H1 (cell line): ENCODE data around the gene WDR48. TPM values are rescaled to one million over a fixed set of nuclear protein-coding genes. Genes with fewer than 3 reads are reported as not detected.

ENCODE experiments used
- CTCF ChIA-PET: fragments of 300-600 bp; sonication (Branson Sonifier 250); formaldehyde crosslinking; loops from one replicate; lab custom pipeline; 2021; ENCODE audit not compliant: partially characterized antibody; lab: Charles Lee
- POLR2A ChIA-PET: fragments of 300-600 bp; sonication (Branson Sonifier 250); formaldehyde crosslinking; loops from one replicate; lab custom pipeline; 2021; ENCODE audit warnings: inconsistent platforms; ENCODE audit not compliant: partially characterized antibody; lab: Charles Lee
- DNase-seq, 2 experiments: peaks; one replicate each; pipeline versions ENCODE4 v3.0.0 to v3.0.0-alpha.2; 2010 to 2022; ENCODE audit warnings: low spot score in 2 of 2, low read depth in 1 of 2, mixed read lengths in 1 of 2
- FAIRE-seq: peaks from 2 replicates; lab custom pipeline; 2011; peaks lifted over from hg19 to GRCh38; lab: Jason Lieb, UNC
- H2AFZ ChIP-seq: 2 replicates; pipeline ENCODE4 v1.8.1; 2012; ENCODE audit warnings: low read length, inconsistent platforms
- H2AK5ac ChIP-seq: 2 replicates; pipeline ENCODE4 v1.6.1; 2013; ENCODE audit warnings: low read depth, low read length
- H2BK120ac ChIP-seq: replicated peaks from 2 replicates; pipeline ENCODE3; 2013; ENCODE audit warnings: low read depth, low read length, inconsistent platforms
- H2BK12ac ChIP-seq: 2 replicates; pipeline ENCODE4 v1.6.1; 2013; ENCODE audit warnings: low read depth, low read length
- H2BK15ac ChIP-seq: 2 replicates; pipeline ENCODE4 v1.6.1; 2013; ENCODE audit warnings: low read length
- H2BK20ac ChIP-seq: 2 replicates; pipeline ENCODE4 v1.6.1; 2013; ENCODE audit warnings: low read length
- H2BK5ac ChIP-seq: 2 replicates; pipeline ENCODE4 v1.6.1; 2013; ENCODE audit warnings: low read depth, low read length
- H3K14ac ChIP-seq: 2 replicates; pipeline ENCODE4 v1.6.1; 2013; ENCODE audit warnings: inconsistent platforms; ENCODE audit not compliant: insufficient read length
- H3K18ac ChIP-seq: 2 replicates; pipeline ENCODE4 v1.6.1; 2013; ENCODE audit warnings: low read length; ENCODE audit errors: extremely low read depth
- H3K23ac ChIP-seq: 2 replicates; pipeline ENCODE4 v1.6.1; 2013; ENCODE audit warnings: inconsistent platforms; ENCODE audit not compliant: insufficient read length
- H3K23me2 ChIP-seq: 2 replicates; pipeline ENCODE4 v1.6.1; 2013; ENCODE audit warnings: low read depth, low read length
- H3K27ac ChIP-seq: 2 replicates; pipeline ENCODE4 v1.6.1; 2011; ENCODE audit warnings: low read depth, low read length, inconsistent platforms
- H3K27me3 ChIP-seq, 4 experiments: replicated peaks in 1 of 4; 1 replicate in 1 of 4; 2 replicates in 3 of 4; pipeline versions ENCODE4 v1.6.1 to v1.8.1; 2011 to 2013; ENCODE audit warnings: low read length in 3 of 4, mild to moderate bottlenecking in 3 of 4, inconsistent platforms in 2 of 4, mixed read lengths in 2 of 4, moderate library complexity in 1 of 4; ENCODE audit not compliant: control insufficient read depth in 3 of 4, insufficient read depth in 3 of 4; ENCODE audit errors: extremely low read depth in 1 of 4
- H3K36me3 ChIP-seq, 4 experiments: 2 replicates each; pipeline versions ENCODE4 v1.6.1 to v1.8.1; 2011 to 2013; ENCODE audit warnings: mild to moderate bottlenecking in 4 of 4, low read length in 3 of 4, moderate library complexity in 2 of 4, control low read depth in 1 of 4, inconsistent platforms in 1 of 4; ENCODE audit not compliant: insufficient read depth in 4 of 4, control insufficient read depth in 2 of 4
- H3K4ac ChIP-seq: replicated peaks from 2 replicates; pipeline ENCODE3; 2013; ENCODE audit warnings: low read length, low read depth, mixed read lengths, inconsistent platforms; ENCODE audit not compliant: insufficient read length
- H3K4me1 ChIP-seq, 4 experiments: replicated peaks in 1 of 4; 1 replicate in 1 of 4; 2 replicates in 3 of 4; pipeline versions ENCODE4 v1.6.1 to v1.8.1; 2011 to 2013; ENCODE audit warnings: low read length in 3 of 4, inconsistent platforms in 2 of 4, mixed read lengths in 1 of 4; ENCODE audit not compliant: insufficient read depth in 4 of 4, control insufficient read depth in 3 of 4
- H3K4me2 ChIP-seq, 2 experiments: 2 replicates each; pipeline versions ENCODE4 v1.6.1 to v1.8.1; 2011 to 2013; ENCODE audit warnings: low read depth in 2 of 2, low read length in 2 of 2, control low read depth in 1 of 2, inconsistent platforms in 1 of 2, mild to moderate bottlenecking in 1 of 2; ENCODE audit not compliant: insufficient read depth in 1 of 2
- H3K4me3 ChIP-seq, 4 experiments: fragments of 200-600, 300-600 bp in 1 of 4; sonication (generic), shearing (Covaris generic), sonication (Bioruptor Twin) in 1 of 4; 2 replicates each; pipeline versions ENCODE4 v1.5.1 to v1.8.1; 2011 to 2016; ENCODE audit warnings: low read length in 4 of 4, low read depth in 3 of 4, control low read depth in 2 of 4, inconsistent platforms in 2 of 4, mild to moderate bottlenecking in 2 of 4, mixed read lengths in 1 of 4, moderate library complexity in 1 of 4; ENCODE audit not compliant: insufficient read depth in 2 of 4; ENCODE audit errors: extremely low read depth in 1 of 4
- H3K56ac ChIP-seq: replicated peaks from 2 replicates; pipeline ENCODE3; 2013; ENCODE audit warnings: low read depth, mild to moderate bottlenecking, mixed read lengths, low read length, inconsistent platforms; ENCODE audit not compliant: insufficient read length
- H3K79me1 ChIP-seq: 2 replicates; pipeline ENCODE4 v1.6.1; 2013; ENCODE audit warnings: low read depth, low read length, control low read depth
- H3K79me2 ChIP-seq, 2 experiments: 2 replicates each; pipeline versions ENCODE4 v1.6.1 to v1.8.1; 2012 to 2013; ENCODE audit warnings: low read length in 2 of 2, mild to moderate bottlenecking in 2 of 2, inconsistent platforms in 1 of 2; ENCODE audit not compliant: insufficient read depth in 2 of 2, control insufficient read depth in 1 of 2
- H3K9ac ChIP-seq, 4 experiments: replicated peaks in 1 of 4; 1 replicate in 1 of 4; 2 replicates in 3 of 4; pipeline versions ENCODE4 v1.6.1 to v1.8.1; 2011 to 2013; ENCODE audit warnings: low read depth in 3 of 4, low read length in 3 of 4, control low read depth in 2 of 4, mild to moderate bottlenecking in 2 of 4, moderate library complexity in 2 of 4, inconsistent platforms in 1 of 4; ENCODE audit errors: extremely low read depth in 1 of 4
- H3K9me3 ChIP-seq, 2 experiments: 2 replicates each; pipeline versions ENCODE4 v1.6.1 to v1.8.1; 2012 to 2013; ENCODE audit warnings: mild to moderate bottlenecking in 2 of 2, moderate library complexity in 2 of 2, control low read depth in 1 of 2, inconsistent platforms in 1 of 2, low read depth in 1 of 2, low read length in 1 of 2, mixed read lengths in 1 of 2; ENCODE audit not compliant: insufficient read depth in 2 of 2
- H4K20me1 ChIP-seq, 2 experiments: replicated peaks in 1 of 2; 2 replicates each; pipeline versions ENCODE3 to v1.8.1; 2011 to 2013; ENCODE audit warnings: inconsistent platforms in 2 of 2, low read length in 2 of 2, mild to moderate bottlenecking in 1 of 2; ENCODE audit not compliant: insufficient read depth in 2 of 2, control insufficient read depth in 1 of 2
- H4K5ac ChIP-seq: 2 replicates; pipeline ENCODE4 v1.6.1; 2013; ENCODE audit warnings: low read length, low read depth, mixed read lengths, inconsistent platforms; ENCODE audit not compliant: insufficient read length
- H4K8ac ChIP-seq: 2 replicates; pipeline ENCODE4 v1.8.0; 2013; ENCODE audit warnings: mild to moderate bottlenecking, moderate library complexity, low read length, inconsistent platforms; ENCODE audit not compliant: insufficient read depth; ENCODE audit errors: extremely low read depth
- H4K91ac ChIP-seq: replicated peaks from 2 replicates; pipeline ENCODE3; 2013; ENCODE audit warnings: low read length, mixed read lengths, inconsistent platforms; ENCODE audit not compliant: insufficient read length
- BACH1 ChIP-seq: IDR thresholded peaks from 2 replicates; pipeline ENCODE4 v1.6.1; 2012; ENCODE audit warnings: low read length, improper control_type of control experiment
- CEBPB ChIP-seq: IDR thresholded peaks from 2 replicates; pipeline ENCODE4 v1.6.1; 2012; ENCODE audit warnings: low read depth, low read length
- CHD1 ChIP-seq: IDR thresholded peaks from 2 replicates; pipeline ENCODE4 v1.6.1; 2012; ENCODE audit warnings: low read depth, low read length, improper control_type of control experiment
- CHD2 ChIP-seq: IDR thresholded peaks from 2 replicates; pipeline ENCODE4 v1.6.1; 2012; ENCODE audit warnings: low read length, improper control_type of control experiment
- CTBP2 ChIP-seq: IDR thresholded peaks from 2 replicates; pipeline ENCODE4 v1.7.0; 2011; ENCODE audit warnings: borderline replicate concordance, mild to moderate bottlenecking, moderate library complexity, mixed read lengths, low read length; ENCODE audit not compliant: insufficient read depth, insufficient read length
- GABPA ChIP-seq: IDR thresholded peaks from 2 replicates; pipeline ENCODE4 v1.6.1; 2011; ENCODE audit warnings: mild to moderate bottlenecking, low read length, moderate library complexity, borderline replicate concordance; ENCODE audit not compliant: insufficient read depth
- GTF2F1 ChIP-seq: IDR thresholded peaks from 2 replicates; pipeline ENCODE4 v1.6.1; 2012; ENCODE audit warnings: low read depth, low read length, improper control_type of control experiment, borderline replicate concordance
- HDAC6 ChIP-seq: IDR thresholded peaks from one replicate; pipeline ENCODE4 v1.7.1; 2012; ENCODE audit warnings: low read depth, mild to moderate bottlenecking, inconsistent platforms, low read length, moderate library complexity
- JUND ChIP-seq: IDR thresholded peaks from 2 replicates; pipeline ENCODE4 v1.6.1; 2011; ENCODE audit warnings: mild to moderate bottlenecking, improper control_type of control experiment, low read length
- KDM5A ChIP-seq: fragments of 200-600 bp; IDR thresholded peaks from 2 replicates; pipeline ENCODE4 v1.7.1; 2012; ENCODE audit warnings: mild to moderate bottlenecking, low read length, inconsistent platforms, mixed read lengths
- NRF1 ChIP-seq: IDR thresholded peaks from 2 replicates; pipeline ENCODE4 v1.6.1; 2011; ENCODE audit warnings: mild to moderate bottlenecking, low read depth, low read length, improper control_type of control experiment
- YY1 ChIP-seq: IDR thresholded peaks from 2 replicates; pipeline ENCODE4 v1.6.1; 2011; ENCODE audit warnings: low read depth, mild to moderate bottlenecking, low read length
- WGBS, 2 experiments: shearing (Covaris generic) in 1 of 2; methylation state at CpG; one replicate each; pipeline versions ENCODE4 v1.1.6 to v1.1.7; 2013 to 2015; ENCODE audit warnings: low lambda C conversion rate in 2 of 2, mixed read lengths in 2 of 2, inconsistent platforms in 1 of 2, low coverage in 1 of 2, missing lambda C conversion rate in 1 of 2; ENCODE audit not compliant: insufficient replicate concordance in 2 of 2, insufficient coverage in 1 of 2, insufficient read length in 1 of 2; ENCODE audit errors: extremely low coverage in 1 of 2, missing lambda C conversion rate in 1 of 2; 5-methylcytosine and 5-hydroxymethylcytosine counted together
- polyA plus RNA-seq, 7 experiments: library from polyadenylated mRNA; depleted of rRNA in 3 of 7; stranded (reverse) in 5 of 7; unstranded in 2 of 7; fragments of >200 nt in 5 of 7; fragments of 200-250 nt in 2 of 7; gene quantifications; 1 replicate in 5 of 7; 2 replicates in 1 of 7; 4 replicates in 1 of 7; pipeline versions ENCODE4 v1.2.1 to v1.2.3, GENCODE V29; 2011 to 2013; ENCODE audit warnings: missing spikeins in 2 of 7, mixed read lengths in 2 of 7
- total RNA-seq: library from RNA; stranded (reverse); fragmentation: NEBNext Ultra II Directional; extraction: Animal tissue kit (Norgen Biotek cat#: 25700); gene quantifications from 2 replicates; pipeline ENCODE4 v1.2.1, GENCODE V29; 2021

Gene WDR48
- total and polyA plus RNA-seq, 2 of the 8 experiments (the other 6 are each of a cell fraction or from before 2014, with no cell fraction given): 21.2 to 54.1 TPM

- no peak for FAIRE-seq
- Histone ChIP-seq H3K36me3 (no peaks in the 10 kb centered on the region), H2AFZ (no peak overlapping the region), H3K18ac (no peak overlapping the region), H3K4me3 (no peak overlapping the region), H2BK5ac (no peak overlapping the region), H4K5ac (no peak overlapping the region), H3K79me1 (no peaks in the 10 kb centered on the region), H3K27ac (no peak overlapping the region), H3K14ac (no peak overlapping the region), H2BK120ac (no peak overlapping the region), H2AK5ac (no peak overlapping the region), H4K20me1 (no peaks in the 10 kb centered on the region), H3K79me2 (no peaks in the 10 kb centered on the region), H3K23me2 (no peaks in the 10 kb centered on the region), H2BK15ac (no peak overlapping the region), H3K9ac (no peak overlapping the region), H3K4me2 (no peak overlapping the region), H3K27me3 (no peaks in the 10 kb centered on the region), H4K91ac (no peak overlapping the region), H2BK20ac (no peak overlapping the region), H3K56ac (no peak overlapping the region), H3K9me3 (no peaks in the 10 kb centered on the region), H3K23ac (no peak overlapping the region), H3K4me1 (no peaks in the 10 kb centered on the region), H3K4ac (no peak overlapping the region), H4K8ac (no peak overlapping the region), H2BK12ac (no peak overlapping the region)
- ChIA-PET POLR2A (interaction anchor here (1.3 kb wide), 1 partner anchor 274 kb away, joined by 6 read pairs; no protein-coding TSS in a partner anchor), CTCF (interaction anchor here (0.7 to 12.8 kb wide), 6 partner anchors 11 to 158 kb away, joined by 3 to 366 read pairs (median 6); partner anchors contain the start of gene XIRP1)
- WGBS, 2 experiments: 82% methylated on average over 7 of the region's 7 CpGs; no CpG with 5 or more reads in 1 of the 2 experiments
- no peak for DNase-seq
- no peak for TF ChIP-seq GTF2F1
- no peak for TF ChIP-seq CTBP2
- no peak for TF ChIP-seq CHD1
- TF ChIP-seq GABPA: no peak
- no peak for TF ChIP-seq KDM5A
- TF ChIP-seq HDAC6: no peak
- TF ChIP-seq NRF1: no peak
- TF ChIP-seq BACH1: no peak
- TF ChIP-seq YY1: no peak
- TF ChIP-seq CHD2: no peak
- no peak for TF ChIP-seq CEBPB
- TF ChIP-seq JUND: no peak
These were observed 82.5 kb downstream of the WDR48 start for GRCh38 chr3:39134305-39134704.
